Lower leg skin (tissue), 4 donors: ENCODE data around the gene APBA1. TPM values are rescaled to one million over a fixed set of nuclear protein-coding genes. Genes with fewer than 3 reads are reported as not detected.

Source experiments
- DNase-seq, 2 donors: peaks; one replicate each; pipeline ENCODE4 v3.0.0-alpha.2; 2019; ENCODE audit warnings: low spot score in 2 of 2
- H3K4me3 ChIP-seq: fragments of 200-600 bp; sonication (generic); 2 replicates; pipeline ENCODE4 v1.5.1; 2017; ENCODE audit warnings: mild to moderate bottlenecking, low read depth; ENCODE audit not compliant: poor library complexity, severe bottlenecking
- POLR2A ChIP-seq, 2 donors: fragments of 450-650 bp; IDR thresholded peaks; one replicate each; pipeline ENCODE4 v1.6.1; 2016 to 2017; ENCODE audit warnings: antibody characterized with exemption in 2 of 2, mild to moderate bottlenecking in 1 of 2, moderate library complexity in 1 of 2
- WGBS, 2 donors: methylation state at CpG; one replicate each; pipeline ENCODE4 v1.1.5; 2018; 5-methylcytosine and 5-hydroxymethylcytosine counted together
- intact Hi-C: fragments of 100-400 bp; cut with DNase I; formaldehyde crosslinking; loops from one replicate; pipeline ENCODE4 v1.15.0; 2023; ENCODE audit warnings: low total_unique reads
- total RNA-seq, 4 donors: library from RNA; depleted of rRNA; stranded (reverse); fragments of >200 nt; gene quantifications; one replicate each; pipeline ENCODE4 v1.1.0, GENCODE V29; 2016
- TF ChIP-seq, protein P1 (sequence below), 3 donors: fragments of 450-650 bp; IDR thresholded peaks; one replicate each; pipeline ENCODE4 v1.5.1; 2016; ENCODE audit warnings: antibody characterized with exemption in 3 of 3, mild to moderate bottlenecking in 3 of 3, moderate library complexity in 2 of 3

APBA1 gene
- total RNA-seq, 4 donors from 2014 or later, result 4.9 to 12.7 (median 8.7) TPM

- no peak overlapping the region for H3K4me3 ChIP-seq
- intact Hi-C loops, result no loop called here
- TF ChIP-seq POLR2A (IDR thresholded peaks at IDR 0.05), result no peak
- TF ChIP-seq, protein P1, sequence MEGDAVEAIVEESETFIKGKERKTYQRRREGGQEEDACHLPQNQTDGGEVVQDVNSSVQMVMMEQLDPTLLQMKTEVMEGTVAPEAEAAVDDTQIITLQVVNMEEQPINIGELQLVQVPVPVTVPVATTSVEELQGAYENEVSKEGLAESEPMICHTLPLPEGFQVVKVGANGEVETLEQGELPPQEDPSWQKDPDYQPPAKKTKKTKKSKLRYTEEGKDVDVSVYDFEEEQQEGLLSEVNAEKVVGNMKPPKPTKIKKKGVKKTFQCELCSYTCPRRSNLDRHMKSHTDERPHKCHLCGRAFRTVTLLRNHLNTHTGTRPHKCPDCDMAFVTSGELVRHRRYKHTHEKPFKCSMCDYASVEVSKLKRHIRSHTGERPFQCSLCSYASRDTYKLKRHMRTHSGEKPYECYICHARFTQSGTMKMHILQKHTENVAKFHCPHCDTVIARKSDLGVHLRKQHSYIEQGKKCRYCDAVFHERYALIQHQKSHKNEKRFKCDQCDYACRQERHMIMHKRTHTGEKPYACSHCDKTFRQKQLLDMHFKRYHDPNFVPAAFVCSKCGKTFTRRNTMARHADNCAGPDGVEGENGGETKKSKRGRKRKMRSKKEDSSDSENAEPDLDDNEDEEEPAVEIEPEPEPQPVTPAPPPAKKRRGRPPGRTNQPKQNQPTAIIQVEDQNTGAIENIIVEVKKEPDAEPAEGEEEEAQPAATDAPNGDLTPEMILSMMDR (IDR thresholded peaks at IDR 0.05), result no peak
- DNase-seq, result no peak
- WGBS, 2 donors, result 96 to 98% methylated on average over 8 to 17 of the region's 23 CpGs
Observed at GRCh38 chr9:69515810-69516209, 156.4 kb downstream of the APBA1 start.

GRCh38 chr9:69513141-69513820 lies 158.9 kb downstream of the APBA1 start:
- DNase-seq, result no peak
- intact Hi-C loops, result no loop called here
- no peak overlapping the region for H3K4me3 ChIP-seq
- TF ChIP-seq POLR2A (IDR thresholded peaks at IDR 0.05), result no peak
- TF ChIP-seq, protein P1 (IDR thresholded peaks at IDR 0.05), result no peak
- 62 to 67% methylated on average over 3 of the region's 3 CpGs for WGBS, 2 donors

- DNase-seq, result no peak
- TF ChIP-seq POLR2A (IDR thresholded peaks at IDR 0.05), result no peak
- TF ChIP-seq, protein P1 (IDR thresholded peaks at IDR 0.05), result no peak
- 85 to 89% methylated on average over 1 of the region's 1 CpG for WGBS, 2 donors
- H3K4me3 ChIP-seq, result no peak overlapping the region
- intact Hi-C loops, result no loop called here
Observed at GRCh38 chr9:69504058-69504457, 168.1 kb downstream of the APBA1 start.

GRCh38 chr9:69502671-69503301 lies 169.4 kb downstream of the APBA1 start:
- 68 to 75% methylated on average over 4 of the region's 4 CpGs for WGBS, 2 donors

GRCh38 chr9:69500896-69501295 lies 171.3 kb downstream of the APBA1 start:
- intact Hi-C loops, result no loop called here
- H3K4me3 ChIP-seq, result no peak overlapping the region
- WGBS, 2 donors, result 84% methylated on average over 6 of the region's 6 CpGs
- DNase-seq, result no peak
- TF ChIP-seq, protein P1 (IDR thresholded peaks at IDR 0.05), result no peak
- TF ChIP-seq POLR2A (IDR thresholded peaks at IDR 0.05), result no peak

More at GRCh38 chr9:69502671-69503301, 169.4 kb downstream of the APBA1 start:
- intact Hi-C loops, result no loop called here
- DNase-seq, result no peak
- no peak overlapping the region for H3K4me3 ChIP-seq
- no peak for TF ChIP-seq POLR2A (IDR thresholded peaks at IDR 0.05)
- TF ChIP-seq, protein P1 (IDR thresholded peaks at IDR 0.05), result no peak
